Esophagus squamous epithelium (tissue), 4 donors: ENCODE data around the gene SCGB1D1.

ENCODE experiments used
- POLR2A ChIP-seq, 4 donors: fragments of 450-650 bp; IDR thresholded peaks; one replicate each; pipeline ENCODE4 v1.6.1; 2017; ENCODE audit warnings: antibody characterized with exemption in 4 of 4, mild to moderate bottlenecking in 4 of 4, moderate library complexity in 3 of 4
- TF ChIP-seq, protein P1 (sequence below), 6 experiments: fragments of 450-650 bp in 4 of 6; fragments of 200-600 bp in 2 of 6; sonication (generic) in 2 of 6; IDR thresholded peaks; one replicate each; pipeline ENCODE4 v1.5.1; 2016 to 2019; ENCODE audit warnings: antibody characterized with exemption in 6 of 6, mild to moderate bottlenecking in 4 of 6, moderate library complexity in 4 of 6

GRCh38 chr11:62148271-62148980 lies 41.6 kb upstream of the SCGB1D1 start:
- TF ChIP-seq, protein P1, sequence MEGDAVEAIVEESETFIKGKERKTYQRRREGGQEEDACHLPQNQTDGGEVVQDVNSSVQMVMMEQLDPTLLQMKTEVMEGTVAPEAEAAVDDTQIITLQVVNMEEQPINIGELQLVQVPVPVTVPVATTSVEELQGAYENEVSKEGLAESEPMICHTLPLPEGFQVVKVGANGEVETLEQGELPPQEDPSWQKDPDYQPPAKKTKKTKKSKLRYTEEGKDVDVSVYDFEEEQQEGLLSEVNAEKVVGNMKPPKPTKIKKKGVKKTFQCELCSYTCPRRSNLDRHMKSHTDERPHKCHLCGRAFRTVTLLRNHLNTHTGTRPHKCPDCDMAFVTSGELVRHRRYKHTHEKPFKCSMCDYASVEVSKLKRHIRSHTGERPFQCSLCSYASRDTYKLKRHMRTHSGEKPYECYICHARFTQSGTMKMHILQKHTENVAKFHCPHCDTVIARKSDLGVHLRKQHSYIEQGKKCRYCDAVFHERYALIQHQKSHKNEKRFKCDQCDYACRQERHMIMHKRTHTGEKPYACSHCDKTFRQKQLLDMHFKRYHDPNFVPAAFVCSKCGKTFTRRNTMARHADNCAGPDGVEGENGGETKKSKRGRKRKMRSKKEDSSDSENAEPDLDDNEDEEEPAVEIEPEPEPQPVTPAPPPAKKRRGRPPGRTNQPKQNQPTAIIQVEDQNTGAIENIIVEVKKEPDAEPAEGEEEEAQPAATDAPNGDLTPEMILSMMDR (IDR thresholded peaks at IDR 0.05), result no peak
- TF ChIP-seq POLR2A (IDR thresholded peaks at IDR 0.05), result no peak
